NOMO-1 treated with dmso at 0.1 percent for 144 hours (cell line): Measurements from ENCODE around the gene LDLRAD3.

Source experiments
- DNase-seq: peaks from one replicate; lab custom pipeline; 2025; ENCODE audit not compliant: unreplicated experiment; lab: John Stamatoyannopoulos, UW

The LDLRAD3 gene

DNA sequence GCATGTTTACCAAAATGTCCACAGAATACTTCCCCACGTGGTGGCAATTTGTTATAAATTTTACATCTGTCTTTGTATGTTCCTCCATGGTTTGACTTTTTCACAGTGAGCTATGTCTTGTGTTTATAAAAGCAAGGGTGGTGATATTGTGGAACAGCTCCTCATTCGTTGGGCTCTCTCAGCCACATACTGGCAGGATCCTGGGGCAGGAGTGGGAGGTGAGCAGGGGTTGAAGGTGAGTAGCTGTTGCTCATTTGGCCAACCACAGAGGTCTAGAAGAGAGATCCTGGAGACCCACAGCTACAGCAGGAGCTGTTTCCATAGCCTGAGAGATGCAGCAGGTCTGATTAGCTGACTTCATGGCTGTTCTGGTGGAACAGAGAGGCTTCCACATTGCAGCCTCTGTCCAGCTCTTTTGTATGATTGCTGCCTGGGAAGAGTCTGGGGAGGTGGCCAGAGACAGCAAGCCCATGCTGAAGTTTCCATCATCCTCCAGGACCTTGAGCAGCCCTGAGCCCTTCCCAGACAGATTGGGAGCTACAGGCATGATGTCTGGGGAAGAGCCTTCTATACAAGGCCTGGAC lies 128.1 kb downstream of the LDLRAD3 start:
- DNase-seq, result no peak

DNA sequence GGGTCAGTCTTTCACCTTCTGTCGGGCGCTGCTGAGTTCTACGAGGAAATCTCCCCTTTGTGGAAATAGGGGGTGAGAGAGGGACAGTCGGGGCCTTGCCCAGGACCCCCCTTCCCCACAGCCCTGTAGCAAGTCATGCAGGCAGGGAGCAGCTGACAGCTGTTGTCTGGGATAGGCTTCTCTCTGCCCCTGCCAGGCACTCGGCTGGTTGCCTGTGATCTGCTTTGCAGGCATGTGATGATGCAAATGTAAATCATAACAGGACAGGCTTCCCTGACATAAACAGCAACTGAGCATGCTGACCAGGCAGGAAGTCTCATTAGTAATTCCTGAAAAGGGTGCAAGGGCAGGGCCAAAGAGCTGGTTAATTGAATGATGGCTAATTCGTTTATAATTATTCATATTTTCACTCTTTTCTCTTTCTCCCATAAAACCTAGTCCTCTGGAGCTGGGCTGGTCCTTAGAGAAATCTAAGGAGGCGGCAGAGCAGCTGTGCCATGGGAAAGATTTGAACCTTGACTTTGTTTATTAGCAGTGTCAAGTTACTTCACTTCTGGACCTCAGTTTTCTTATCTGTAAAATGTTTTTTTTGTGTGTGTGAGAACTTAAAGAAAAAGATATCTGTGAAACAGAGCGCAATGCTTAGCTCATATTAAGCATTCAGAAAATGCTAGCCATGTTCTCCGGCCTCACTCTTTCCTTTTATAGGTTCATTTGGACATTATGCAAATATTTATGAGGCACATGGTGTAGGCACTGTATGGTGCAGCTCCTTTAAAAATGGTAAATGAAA lies 129.7 kb downstream of the LDLRAD3 start:
- no peak for DNase-seq

DNA sequence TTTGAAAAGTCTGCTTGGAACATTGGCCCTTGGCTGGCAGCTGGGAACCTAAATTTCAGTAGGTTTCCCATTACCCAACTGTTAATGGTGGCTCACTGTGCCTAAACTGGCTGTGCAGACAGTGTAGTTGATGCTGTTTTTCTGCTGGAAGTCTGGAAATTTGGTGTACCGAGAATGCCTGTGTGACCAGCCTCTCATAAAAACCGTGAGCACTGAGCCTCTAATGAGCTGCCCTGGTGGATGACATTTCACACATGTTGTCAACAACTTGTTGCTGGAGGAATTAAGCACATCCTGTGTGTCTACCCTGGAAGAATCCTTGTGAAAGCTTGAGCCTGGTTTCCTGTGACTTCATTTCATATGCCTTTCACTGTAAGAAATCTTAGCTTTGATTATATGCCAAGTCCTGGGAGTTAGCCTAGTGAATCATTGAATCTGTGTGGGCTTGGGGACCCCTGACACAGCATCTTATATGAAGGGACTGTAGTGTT lies 131.1 kb downstream of the LDLRAD3 start:
- DNase-seq, result no peak

DNA sequence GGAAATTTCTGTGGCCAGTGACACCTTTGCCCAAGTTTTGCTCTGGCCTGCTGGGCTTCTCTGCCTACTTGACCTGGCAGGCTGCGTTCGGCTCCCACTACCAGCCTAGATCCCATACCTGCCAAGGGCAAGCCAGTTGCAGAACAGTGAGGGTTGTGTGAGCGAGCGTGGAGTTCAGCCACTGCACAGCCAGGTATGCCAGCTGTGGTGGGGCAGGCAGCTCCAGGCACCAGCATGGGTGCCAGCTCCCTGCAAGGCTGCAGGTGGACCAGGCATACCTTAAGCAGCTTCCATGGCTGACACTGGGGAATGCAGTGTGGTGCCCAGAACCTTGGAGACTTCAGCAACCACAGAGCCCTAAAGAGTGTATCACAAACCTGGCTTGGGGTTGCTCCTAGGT lies 133.5 kb downstream of the LDLRAD3 start:
- DNase-seq, result no peak

DNA sequence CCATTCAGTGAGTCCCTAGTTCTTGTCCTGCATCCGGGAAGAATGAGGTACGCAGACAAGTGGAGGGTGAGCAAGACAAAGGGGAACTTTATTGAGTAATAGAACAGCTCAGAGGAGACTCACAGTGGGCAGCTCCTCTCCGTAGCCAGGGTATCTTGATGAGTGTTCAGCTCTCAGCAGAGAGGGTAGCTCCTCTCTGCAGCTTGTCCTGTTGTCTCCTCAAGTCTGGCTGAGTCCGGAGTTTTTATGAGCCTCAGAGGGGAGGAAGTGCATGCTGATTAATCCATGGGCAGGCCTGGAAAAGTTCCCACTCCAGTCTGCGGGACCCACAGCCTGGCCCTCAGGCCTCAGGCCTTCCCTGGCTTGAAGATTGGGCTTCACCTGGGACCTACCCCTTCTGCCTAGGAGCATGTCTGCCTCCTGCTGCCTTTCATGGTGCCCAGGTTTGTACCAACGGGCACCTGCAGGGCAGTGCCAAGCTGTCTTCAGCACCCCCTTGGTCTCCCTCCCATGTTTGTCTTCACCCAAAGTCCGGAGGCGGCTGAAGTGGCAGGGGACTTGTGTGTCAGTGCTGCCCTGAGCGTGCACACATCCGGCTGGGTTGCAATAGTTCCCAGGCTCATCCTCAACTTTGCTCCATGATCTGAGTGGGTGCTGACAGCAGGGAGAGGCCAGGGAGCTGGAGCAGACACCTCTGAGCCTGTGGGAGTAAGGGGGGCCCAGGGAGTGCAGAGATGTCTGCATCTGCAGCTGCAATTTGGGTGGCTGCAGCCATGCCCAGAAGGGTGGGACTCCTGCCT lies 134.2 kb downstream of the LDLRAD3 start:
- DNase-seq, result no peak

DNA sequence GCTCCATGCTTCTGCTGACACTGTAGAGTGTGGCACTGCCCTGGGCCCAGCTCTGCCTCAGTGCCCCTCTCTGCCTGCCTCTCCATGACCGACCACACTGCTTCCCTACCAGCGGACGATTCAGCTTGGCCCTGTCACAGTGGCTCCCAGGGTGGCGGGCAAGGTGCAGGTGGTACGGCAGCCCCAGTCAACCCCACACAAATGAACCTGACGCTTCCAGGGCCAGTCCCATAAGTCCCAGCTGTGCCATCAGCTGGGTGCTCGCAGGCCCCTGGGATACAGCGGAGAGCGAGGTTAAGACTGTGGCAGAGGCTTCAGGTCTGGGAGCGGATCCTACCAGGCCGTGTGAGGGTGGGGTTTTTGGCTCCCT lies 134.8 kb downstream of the LDLRAD3 start:
- DNase-seq, result no peak

DNA sequence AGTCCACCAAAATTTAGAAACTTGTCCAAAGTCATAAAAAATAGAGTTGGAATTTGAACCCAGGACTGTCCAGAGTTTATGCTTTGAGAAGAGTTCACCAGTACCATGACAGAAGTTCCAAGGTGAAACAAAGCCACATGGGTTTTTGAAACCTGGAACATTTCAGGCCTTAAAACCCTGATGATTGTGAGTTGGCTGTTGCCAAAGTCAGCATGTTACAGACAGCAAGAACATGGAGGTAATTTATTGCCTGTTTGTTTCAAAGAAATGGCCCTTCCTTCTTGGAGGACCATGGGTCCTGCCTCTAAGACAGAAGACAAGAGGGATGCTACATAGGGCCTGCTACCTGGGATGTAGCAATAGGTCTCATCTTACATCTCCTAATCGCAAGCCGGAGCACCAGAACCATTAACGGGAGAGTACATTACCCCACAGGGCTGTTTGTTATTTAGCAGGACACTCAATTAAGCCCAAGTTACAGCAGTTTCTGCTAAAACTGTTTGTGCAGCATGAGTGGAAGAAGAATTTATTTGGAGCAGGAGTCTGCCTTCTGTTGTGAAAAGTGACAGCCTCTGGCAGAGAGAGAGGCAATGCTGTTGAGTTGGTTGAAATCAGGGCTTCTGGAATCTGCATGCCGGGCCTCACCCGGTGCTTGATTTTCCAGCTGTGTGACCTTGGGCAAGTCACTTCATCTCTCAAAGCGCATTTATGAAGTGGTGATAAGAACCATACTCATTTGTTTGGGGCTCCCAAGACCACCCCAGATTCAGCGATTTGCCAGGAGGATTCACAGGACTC lies 136.2 kb downstream of the LDLRAD3 start:
- no peak for DNase-seq

DNA sequence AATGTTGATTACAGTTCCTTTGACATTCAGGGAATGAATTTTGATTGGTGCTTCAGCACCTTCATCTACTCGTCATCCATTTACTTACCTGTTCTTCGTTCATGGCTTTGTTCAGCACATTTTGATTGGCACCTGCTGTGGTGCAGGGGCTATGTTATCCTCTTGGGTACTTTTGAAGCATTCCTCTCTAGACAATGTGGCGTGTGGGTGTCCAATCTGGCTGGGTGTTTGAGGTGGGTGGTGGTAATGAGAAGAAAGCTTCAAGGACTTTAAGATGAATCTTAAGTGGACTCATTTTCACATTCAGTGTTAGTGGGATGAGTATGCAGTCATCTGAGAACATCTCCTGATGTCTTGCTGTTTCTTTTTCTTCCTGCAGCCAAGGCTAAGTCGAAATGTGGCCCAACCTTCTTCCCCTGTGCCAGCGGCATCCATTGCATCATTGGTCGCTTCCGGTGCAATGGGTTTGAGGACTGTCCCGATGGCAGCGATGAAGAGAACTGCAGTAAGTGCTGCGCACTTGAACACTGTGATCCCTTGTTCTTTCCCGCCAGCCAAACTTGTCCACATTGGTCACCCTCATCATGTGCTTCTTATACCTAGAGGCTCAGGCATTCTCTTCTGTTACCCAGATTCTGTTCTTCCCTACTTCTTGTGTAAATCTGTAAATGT lies 137.5 kb downstream of the LDLRAD3 start:
- no peak for DNase-seq

DNA sequence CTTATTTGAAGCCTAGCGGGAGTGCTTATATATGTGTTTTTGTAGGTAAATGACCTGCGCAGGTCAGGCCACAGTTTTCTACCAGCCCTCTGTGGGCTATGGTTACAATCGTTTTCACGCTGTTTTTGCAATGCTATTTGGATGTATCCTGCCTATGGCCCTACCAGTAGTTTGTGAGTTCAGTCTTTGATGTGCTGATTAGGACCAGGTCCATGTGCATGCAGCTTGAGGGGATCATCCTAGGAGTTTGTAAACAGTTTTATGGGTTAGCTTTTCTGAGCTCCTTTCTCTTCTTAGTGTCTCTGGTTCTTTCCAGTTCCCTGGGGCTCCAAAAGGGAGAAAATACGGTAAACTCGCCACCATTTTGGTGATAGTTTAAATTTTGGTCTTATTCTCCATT lies 142.5 kb downstream of the LDLRAD3 start:
- DNase-seq, result no peak

DNA sequence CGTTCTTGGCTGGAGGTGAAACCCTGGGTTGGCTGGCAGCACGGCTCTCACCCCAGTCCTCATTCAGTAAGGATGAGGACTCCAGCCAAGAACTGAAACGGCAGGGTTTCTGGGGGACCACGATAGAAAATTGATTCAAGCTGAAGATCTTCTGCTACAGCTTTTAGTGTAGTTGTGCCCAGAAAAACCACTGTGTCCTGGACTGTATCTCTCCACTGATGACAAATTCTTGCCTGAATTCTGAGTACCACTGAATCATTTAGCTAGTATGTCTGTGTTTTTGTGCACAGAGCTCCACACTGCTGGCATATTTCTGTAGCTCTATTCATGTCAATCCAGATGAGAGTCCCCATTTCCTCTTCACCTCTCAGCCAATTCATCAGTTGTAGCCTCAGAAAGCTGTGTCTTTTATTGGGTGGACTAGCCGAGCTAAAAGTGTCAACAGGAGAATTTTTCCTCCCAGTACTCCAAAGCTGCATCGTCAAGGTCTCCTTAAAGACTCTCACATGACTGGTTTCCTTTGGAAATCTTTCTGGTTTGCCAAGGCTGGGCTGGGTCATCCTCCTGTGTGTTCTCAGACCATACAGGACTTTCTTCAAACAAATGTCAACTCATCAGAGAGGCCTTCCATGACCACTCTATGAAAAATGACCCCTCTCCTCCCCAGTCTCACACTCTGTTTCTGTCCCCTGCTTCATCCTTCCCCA lies 144.6 kb downstream of the LDLRAD3 start:
- DNase-seq, result no peak

DNA sequence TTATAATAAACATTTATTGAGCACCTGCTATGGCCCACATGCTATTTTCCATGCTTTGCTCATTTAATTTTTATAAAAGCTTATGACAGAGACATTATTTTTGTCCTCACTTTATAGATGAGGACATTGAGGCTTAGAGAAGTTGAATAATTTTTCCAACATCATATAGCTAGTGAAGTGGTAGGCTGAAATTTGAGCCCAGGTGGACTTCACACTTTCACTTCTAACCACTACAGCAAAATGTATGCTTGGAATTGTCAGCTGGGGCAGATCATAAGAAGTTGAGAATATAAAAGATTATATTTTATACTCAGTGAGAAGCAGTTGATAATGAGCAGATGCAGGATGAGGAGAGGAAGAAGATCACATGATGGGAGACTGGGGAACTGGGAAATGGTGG lies 146.1 kb downstream of the LDLRAD3 start:
- no peak for DNase-seq

DNA sequence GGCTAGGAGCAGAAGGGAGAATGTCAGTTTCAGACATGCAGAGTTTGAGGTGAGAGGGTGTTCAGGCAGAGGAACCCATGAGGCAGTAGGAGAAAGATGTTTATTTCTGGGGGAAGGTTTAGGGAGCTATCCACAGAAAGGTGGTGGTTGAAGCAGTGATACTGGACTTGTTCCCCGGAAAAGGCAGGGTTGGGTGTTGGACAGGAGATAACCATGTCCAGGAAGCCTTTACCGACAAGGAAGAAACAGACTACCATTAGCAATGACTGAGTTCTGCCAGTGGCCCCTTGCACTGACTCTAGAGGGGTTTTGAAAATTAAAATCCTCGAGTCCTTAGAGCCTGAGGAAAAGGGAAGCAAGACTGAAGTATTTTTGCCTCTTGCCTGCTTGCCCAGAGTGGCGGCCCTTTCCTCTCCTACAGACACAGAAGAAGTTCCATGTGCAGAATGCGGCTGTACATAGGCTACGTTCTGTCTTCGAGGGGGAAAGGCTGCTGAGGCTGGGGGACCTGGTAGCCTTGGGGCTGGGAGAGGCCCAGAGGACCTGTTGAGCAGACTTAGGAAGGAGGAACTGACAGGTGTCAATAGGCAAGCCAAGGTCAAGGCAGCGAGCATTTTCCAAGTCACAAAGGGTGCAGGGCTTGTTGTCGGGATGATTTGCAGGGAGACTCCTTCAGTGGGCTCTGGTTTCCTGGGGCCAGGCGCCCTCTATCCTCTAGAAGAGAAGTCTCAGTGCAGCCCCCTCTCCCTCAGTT lies 146.7 kb downstream of the LDLRAD3 start:
- peak; percentile 3 for DNase-seq

DNA sequence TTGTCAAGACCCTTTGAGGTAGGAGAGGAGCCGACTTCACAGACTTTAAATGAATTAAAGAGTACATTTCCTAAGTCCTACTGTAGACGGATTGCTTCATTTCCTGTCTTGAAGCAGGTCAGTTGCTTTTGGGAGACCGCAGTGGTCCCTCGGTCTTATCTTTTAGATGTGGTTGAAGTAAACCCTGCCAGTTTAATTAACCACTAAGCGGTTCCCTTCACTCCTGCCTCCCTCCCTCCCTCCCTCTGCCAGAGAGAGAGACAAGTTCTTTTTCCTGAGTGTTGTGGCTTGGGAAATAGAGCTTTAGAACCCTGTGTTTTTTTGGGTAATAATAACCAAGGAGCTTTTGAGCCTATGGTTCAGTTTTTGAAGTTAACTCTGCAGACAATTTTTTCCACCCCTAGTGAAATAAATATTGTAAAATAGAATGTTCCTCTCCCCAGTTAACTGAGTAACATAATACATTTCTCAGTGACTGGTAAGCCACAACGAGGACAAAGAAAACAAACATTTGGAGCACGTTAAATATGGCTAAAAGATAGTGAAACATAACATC lies 147.5 kb downstream of the LDLRAD3 start:
- DNase-seq, result peak; percentile 65

DNA sequence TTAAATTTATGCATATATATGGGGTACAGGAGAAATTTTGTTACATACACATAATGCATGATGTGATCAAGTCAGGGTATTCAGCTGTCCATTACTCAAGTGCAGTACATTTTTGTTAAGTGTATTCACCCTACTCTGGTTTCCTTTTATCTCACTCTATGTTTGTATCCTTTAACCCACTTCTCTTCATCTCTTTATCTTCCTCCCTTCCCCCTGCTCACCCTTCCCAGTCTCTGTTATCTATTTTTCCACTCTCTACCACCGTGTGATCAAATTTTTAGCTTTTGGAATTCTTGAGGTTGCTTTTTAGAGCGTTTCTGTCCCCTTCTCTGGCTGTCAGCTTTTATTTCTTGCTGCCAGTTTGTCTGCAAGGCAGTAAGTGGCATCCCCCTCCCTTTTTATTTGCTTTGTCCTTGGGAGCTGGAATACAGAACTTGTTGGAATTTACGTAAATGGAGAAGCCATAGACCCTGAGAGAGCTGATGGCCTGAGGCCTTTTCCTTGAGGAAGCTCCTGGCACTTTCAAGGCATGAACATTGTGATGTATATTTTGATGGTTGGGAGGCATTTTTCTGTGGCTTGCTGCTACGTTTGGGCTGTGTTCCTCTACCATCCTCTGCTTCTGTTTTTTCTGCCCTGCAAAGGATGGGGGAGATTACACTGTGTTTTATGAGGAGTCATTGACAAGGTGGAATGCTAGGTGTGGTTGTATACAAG lies 148.6 kb downstream of the LDLRAD3 start:
- DNase-seq, result no peak

DNA sequence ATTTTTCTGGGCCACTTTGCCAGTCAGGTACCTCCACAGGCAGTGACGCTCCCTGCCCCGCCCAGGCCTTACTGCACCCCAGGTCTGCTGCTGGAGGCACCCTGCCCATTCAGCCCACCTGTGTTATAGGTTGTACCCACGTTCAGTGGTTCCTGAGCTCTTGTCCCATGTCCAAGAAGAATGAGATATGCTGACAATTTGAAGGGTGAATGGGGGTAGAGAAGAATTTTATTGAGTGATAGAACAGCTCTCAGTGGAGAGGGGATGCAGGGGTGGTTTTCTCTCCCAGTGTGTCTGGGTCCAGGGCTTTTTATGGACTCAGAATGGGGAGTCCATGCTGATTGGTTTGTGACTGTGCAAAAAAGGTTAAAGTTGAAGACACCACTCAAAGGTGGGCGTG lies 149.7 kb downstream of the LDLRAD3 start:
- DNase-seq, result no peak

DNA sequence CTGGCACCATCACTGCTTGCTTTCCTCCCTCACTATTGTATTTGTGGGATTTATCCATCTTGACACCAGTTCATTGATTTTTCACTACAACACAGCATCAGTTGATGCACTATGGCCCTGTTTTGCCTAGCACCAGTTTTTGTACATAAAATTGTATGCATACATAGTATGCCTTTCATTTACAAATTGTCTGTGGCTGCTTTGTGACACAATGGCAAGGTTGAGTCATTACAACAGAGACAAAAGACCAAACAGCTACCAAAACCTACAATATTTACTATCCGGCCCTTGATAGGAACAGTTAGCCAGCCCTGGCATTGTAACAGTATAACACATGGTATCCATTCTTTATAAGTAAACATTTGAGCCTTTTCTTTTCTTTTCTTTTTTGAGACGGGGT lies 150.3 kb downstream of the LDLRAD3 start:
- no peak for DNase-seq

DNA sequence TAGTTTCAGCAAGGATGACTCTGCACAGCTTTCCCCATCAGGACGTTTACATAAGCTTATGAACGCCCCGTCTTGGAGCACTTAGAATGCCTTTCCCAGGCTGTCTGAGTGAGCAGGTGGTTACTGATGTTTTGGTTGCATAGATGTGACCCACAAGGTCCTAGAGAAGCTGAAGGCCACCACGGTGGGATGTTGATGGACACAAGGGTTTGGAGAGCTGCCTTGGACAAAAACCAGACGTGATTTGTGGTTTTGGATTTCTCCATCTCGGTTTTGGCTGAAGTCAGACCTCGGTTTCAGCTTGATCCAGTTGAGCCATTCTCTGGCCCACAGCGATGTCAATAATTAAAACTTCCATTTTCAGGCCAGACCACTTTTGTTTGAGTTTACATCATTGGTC lies 151.9 kb downstream of the LDLRAD3 start:
- no peak for DNase-seq

DNA sequence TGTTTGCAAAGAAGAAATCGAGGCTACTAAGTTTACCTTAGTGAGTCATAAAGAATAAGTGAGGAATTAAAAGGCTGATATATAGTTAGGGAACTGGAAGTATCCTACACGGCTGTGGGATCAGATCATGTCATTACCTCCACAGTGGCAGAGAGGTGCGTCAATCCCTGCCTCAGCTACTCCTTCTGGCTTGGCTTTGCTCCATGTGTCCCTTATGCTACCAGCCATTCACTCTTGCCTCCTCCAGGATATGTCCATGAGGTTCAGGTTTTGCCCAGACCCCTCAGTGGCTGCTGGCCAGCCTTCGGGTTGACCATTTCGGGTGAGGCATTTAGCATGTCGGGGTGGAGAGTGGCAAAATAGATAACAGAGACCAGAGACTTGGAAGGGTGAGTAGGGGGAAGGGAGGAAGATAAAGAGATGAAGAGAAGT lies 153.4 kb downstream of the LDLRAD3 start:
- DNase-seq, result no peak
